Astrocyte of the spinal cord (primary cell): Measurements from ENCODE around the gene PHOSPHO2.
"Not testable (repeated sequence)": the region's sequence is repeated elsewhere in the genome, so short reads cannot be mapped to it uniquely, and the experiment has no call there.

Experiments
- DNase-seq: peaks from one replicate; pipeline ENCODE4 v3.0.0; 2011; ENCODE audit warnings: low read depth, low spot score
- H3K4me3 ChIP-seq: 2 replicates; pipeline ENCODE4 v1.5.1; 2011; ENCODE audit warnings: low read depth, mild to moderate bottlenecking, low read length, moderate library complexity
- CTCF ChIP-seq: IDR thresholded peaks from 2 replicates; pipeline ENCODE4 v1.5.1; 2012; ENCODE audit warnings: low read depth, mild to moderate bottlenecking, low read length, inconsistent platforms
- in situ Hi-C: cut with HindIII; loops from 2 replicates; pipeline ENCODE4 v1.10.0; 2017; ENCODE audit warnings: low sequenced_read_pairs

Gene PHOSPHO2

GRCh38 chr2:169692718-169693117 lies 1.6 kb upstream of the PHOSPHO2 start:
- TF ChIP-seq CTCF: no peak
- H3K4me3 ChIP-seq: no peak overlapping the region
- no peak for DNase-seq
- in situ Hi-C loops: no loop called here

GRCh38 chr2:169693360-169693759 lies 909 bp upstream of the PHOSPHO2 start:
- TF ChIP-seq CTCF: peak; percentile 16
- no peak for DNase-seq
- in situ Hi-C loops: no loop called here
- H3K4me3 ChIP-seq: no peak overlapping the region

GRCh38 chr2:169694894-169695260 lies 608 bp downstream of the PHOSPHO2 start:
- no peak for DNase-seq
- H3K4me3 ChIP-seq: peak overlapping the region; percentile 73
- in situ Hi-C loops: no loop called here
- no peak for TF ChIP-seq CTCF

- no peak overlapping the region for H3K4me3 ChIP-seq
- TF ChIP-seq CTCF: no peak
- in situ Hi-C loops: no loop called here
- no peak for DNase-seq
Observed at GRCh38 chr2:169696381-169696780, 2.1 kb downstream of the PHOSPHO2 start.

- in situ Hi-C loops, H3K4me3 ChIP-seq, DNase-seq: not testable (repeated sequence)
Observed at GRCh38 chr2:169699173-169699572, 4.9 kb downstream of the PHOSPHO2 start.

- TF ChIP-seq CTCF: no peak
- DNase-seq: no peak
- in situ Hi-C loops: no loop called here
- H3K4me3 ChIP-seq: no peak overlapping the region
Observed at GRCh38 chr2:169702996-169703395, 8.7 kb downstream of the PHOSPHO2 start.

- DNase-seq: no peak
- in situ Hi-C loops: no loop called here
- H3K4me3 ChIP-seq: no peak overlapping the region
- no peak for TF ChIP-seq CTCF
Observed at GRCh38 chr2:169704160-169704708, 10.0 kb downstream of the PHOSPHO2 start.
